Smooth muscle cell (in vitro differentiated cells): Measurements from ENCODE around the gene RASGRF2. TPM values are rescaled to one million over a fixed set of nuclear protein-coding genes. Genes with fewer than 3 reads are reported as not detected.

Source experiments
- DNase-seq: peaks from one replicate; lab custom pipeline; 2025; ENCODE audit not compliant: unreplicated experiment; lab: John Stamatoyannopoulos, UW
- H2AFZ ChIP-seq: fragments of 200-600 bp; sonication (generic); 2 replicates; pipeline ENCODE4 v1.6.0; 2016; ENCODE audit warnings: antibody characterized with exemption, low read depth, mild to moderate bottlenecking
- H3F3A ChIP-seq: fragments of 200-600 bp; sonication (generic); 2 replicates; pipeline ENCODE4 v1.6.0; 2017; ENCODE audit warnings: antibody characterized with exemption, low read depth
- H3K27ac ChIP-seq: fragments of 200-600 bp; sonication (generic); 2 replicates; pipeline ENCODE4 v1.5.1; 2016; ENCODE audit warnings: low read depth, mild to moderate bottlenecking
- H3K27me3 ChIP-seq: fragments of 200-600 bp; sonication (generic); 2 replicates; pipeline ENCODE4 v1.6.1; 2016; ENCODE audit warnings: low read depth, mild to moderate bottlenecking
- H3K36me3 ChIP-seq: fragments of 200-600 bp; sonication (generic); 2 replicates; pipeline ENCODE4 v1.5.1; 2016; ENCODE audit warnings: low read depth
- H3K4me1 ChIP-seq: fragments of 200-600 bp; sonication (generic); 2 replicates; pipeline ENCODE4 v1.5.1; 2016; ENCODE audit warnings: low read depth
- H3K4me2 ChIP-seq: fragments of 200-600 bp; sonication (generic); 2 replicates; pipeline ENCODE4 v1.6.0; 2016; ENCODE audit warnings: mild to moderate bottlenecking
- H3K4me3 ChIP-seq: fragments of 200-600 bp; sonication (generic); 2 replicates; pipeline ENCODE4 v1.5.1; 2016; ENCODE audit warnings: mild to moderate bottlenecking
- H3K79me2 ChIP-seq: fragments of 200-600 bp; sonication (generic); 2 replicates; pipeline ENCODE4 v1.6.0; 2016; ENCODE audit warnings: low read depth, mild to moderate bottlenecking
- H3K9ac ChIP-seq: fragments of 200-600 bp; sonication (generic); 2 replicates; pipeline ENCODE4 v1.6.0; 2016; ENCODE audit warnings: low read depth
- H3K9me3 ChIP-seq: fragments of 200-600 bp; sonication (generic); replicated peaks from 2 replicates; pipeline ENCODE4 v1.5.1; 2016; ENCODE audit warnings: low read depth
- H4K20me1 ChIP-seq: fragments of 200-600 bp; sonication (generic); 2 replicates; pipeline ENCODE4 v1.6.0; 2016; ENCODE audit warnings: low read depth
- CTCF ChIP-seq: fragments of 200-600 bp; sonication (generic); IDR thresholded peaks from 2 replicates; pipeline ENCODE4 v1.5.1; 2017; ENCODE audit warnings: borderline replicate concordance, mild to moderate bottlenecking, antibody characterized with exemption; ENCODE audit not compliant: insufficient read depth, poor library complexity, severe bottlenecking
- WGBS: methylation state at CpG from one replicate; pipeline ENCODE4 v1.1.7; 2016; ENCODE audit warnings: low lambda C conversion rate; 5-methylcytosine and 5-hydroxymethylcytosine counted together
- polyA plus RNA-seq: library from polyadenylated mRNA; unstranded; fragments of >200 nt; fragmentation: Nextera tagmentation; extraction: Ambion mirVana; gene quantifications from 2 replicates; pipeline ENCODE4 v1.2.1, GENCODE V29; 2016
- total RNA-seq: library from RNA; depleted of rRNA; stranded (reverse); fragments of >200 nt; gene quantifications from 2 replicates; pipeline ENCODE4 v1.2.3, GENCODE V29; 2014

RASGRF2 gene
- total and polyA plus RNA-seq, 2 experiments from 2014 or later = 11.1 to 24.7 TPM

GRCh38 chr5:81216152-81216551 lies 256.0 kb downstream of the RASGRF2 start:
- Histone ChIP-seq H2AFZ (no peak overlapping the region), H3K4me1 (no peaks in the 10 kb centered on the region), H3K36me3 (no peaks in the 10 kb centered on the region), H3K27ac (no peak overlapping the region), H3K9me3 (no peaks in the 10 kb centered on the region), H4K20me1 (no peaks in the 10 kb centered on the region), H3K27me3 (no peaks in the 10 kb centered on the region), H3K4me3 (no peak overlapping the region), H3K79me2 (no peaks in the 10 kb centered on the region), H3K9ac (no peak overlapping the region), H3K4me2 (no peak overlapping the region), H3F3A (no peaks in the 10 kb centered on the region)
- WGBS = 82% methylated on average over 3 of the region's 3 CpGs
- DNase-seq = no peak
- TF ChIP-seq CTCF = no peak

GRCh38 chr5:81219389-81219788 lies 259.2 kb downstream of the RASGRF2 start:
- 97% methylated on average over 3 of the region's 3 CpGs for WGBS
- Histone ChIP-seq H3K4me1 (no peaks in the 10 kb centered on the region), H3K4me2 (no peak overlapping the region), H3K9ac (no peak overlapping the region), H4K20me1 (no peaks in the 10 kb centered on the region), H3K79me2 (no peaks in the 10 kb centered on the region), H2AFZ (no peak overlapping the region), H3K9me3 (no peaks in the 10 kb centered on the region), H3K27me3 (no peaks in the 10 kb centered on the region), H3K4me3 (no peak overlapping the region), H3K36me3 (no peaks in the 10 kb centered on the region), H3F3A (no peaks in the 10 kb centered on the region), H3K27ac (no peak overlapping the region)
- no peak for DNase-seq
- no peak for TF ChIP-seq CTCF

GRCh38 chr5:81222285-81222684 lies 262.1 kb downstream of the RASGRF2 start:
- Histone ChIP-seq H3K27me3 (no peaks in the 10 kb centered on the region), H3K36me3 (no peaks in the 10 kb centered on the region), H3K9ac (no peak overlapping the region), H2AFZ (no peak overlapping the region), H3K9me3 (no peaks in the 10 kb centered on the region), H3K4me3 (no peak overlapping the region), H3F3A (no peaks in the 10 kb centered on the region), H3K27ac (no peak overlapping the region), H4K20me1 (no peaks in the 10 kb centered on the region), H3K79me2 (no peaks in the 10 kb centered on the region), H3K4me2 (no peak overlapping the region), H3K4me1 (no peaks in the 10 kb centered on the region)
- DNase-seq = no peak
- TF ChIP-seq CTCF = no peak

- no peak for TF ChIP-seq CTCF
- Histone ChIP-seq H3F3A (no peaks in the 10 kb centered on the region), H3K9me3 (no peaks in the 10 kb centered on the region), H2AFZ (no peak overlapping the region), H3K4me1 (no peaks in the 10 kb centered on the region), H3K36me3 (no peaks in the 10 kb centered on the region), H3K4me3 (no peak overlapping the region), H3K27ac (no peak overlapping the region), H3K9ac (no peak overlapping the region), H3K79me2 (no peaks in the 10 kb centered on the region), H4K20me1 (no peaks in the 10 kb centered on the region), H3K4me2 (no peak overlapping the region), H3K27me3 (no peaks in the 10 kb centered on the region)
- no peak for DNase-seq
- 89% methylated on average over 8 of the region's 8 CpGs for WGBS
These were observed 265.3 kb downstream of the RASGRF2 start for GRCh38 chr5:81225463-81225862.
